SW480 (cell line): ENCODE measurements around the gene ANKRD37.
A peak's percentile ranks its signal among the peaks of the same experiment; 100 is the strongest.

Experiments used
- DNase-seq: peaks from one replicate; pipeline ENCODE4 v3.0.0-alpha.2; 2016; ENCODE audit warnings: low spot score

The ANKRD37 gene

DNA sequence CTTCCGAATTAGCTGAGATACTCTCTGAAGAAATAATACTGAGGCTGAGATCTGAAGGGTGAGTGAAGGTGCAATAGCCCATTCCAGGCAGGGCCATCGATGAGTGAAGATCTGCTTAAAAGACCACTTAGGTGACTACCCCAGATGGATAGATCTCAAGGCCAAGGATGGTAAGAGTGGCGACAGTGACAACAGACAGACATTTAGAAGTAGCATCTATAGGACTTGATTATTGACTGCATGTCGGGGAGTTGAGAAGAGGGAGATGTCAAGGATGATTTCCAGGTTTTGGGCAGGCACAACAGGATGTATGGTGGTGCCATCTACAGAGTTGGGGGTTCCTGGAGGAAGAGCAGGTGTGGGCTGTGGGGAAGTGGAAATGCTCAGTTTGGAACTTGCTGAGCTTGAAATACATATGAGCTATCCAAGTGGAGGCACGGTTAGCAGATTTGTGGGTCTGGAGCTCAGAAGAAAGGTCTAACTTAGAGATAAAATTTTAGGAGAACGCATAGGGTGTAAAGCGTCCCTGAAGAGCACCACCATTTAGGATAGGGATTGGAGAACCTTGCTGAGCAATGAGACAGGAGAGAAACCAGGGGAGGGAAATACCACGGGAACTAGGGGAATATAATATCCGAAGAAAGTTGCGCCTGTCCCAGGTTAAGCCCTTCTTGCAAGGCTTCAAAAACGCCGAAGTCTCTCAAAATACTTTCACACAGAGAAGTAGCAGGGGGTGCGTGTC is 28.4 kb downstream of the ANKRD37 start:
- DNase-seq, result peak; percentile 2

DNA sequence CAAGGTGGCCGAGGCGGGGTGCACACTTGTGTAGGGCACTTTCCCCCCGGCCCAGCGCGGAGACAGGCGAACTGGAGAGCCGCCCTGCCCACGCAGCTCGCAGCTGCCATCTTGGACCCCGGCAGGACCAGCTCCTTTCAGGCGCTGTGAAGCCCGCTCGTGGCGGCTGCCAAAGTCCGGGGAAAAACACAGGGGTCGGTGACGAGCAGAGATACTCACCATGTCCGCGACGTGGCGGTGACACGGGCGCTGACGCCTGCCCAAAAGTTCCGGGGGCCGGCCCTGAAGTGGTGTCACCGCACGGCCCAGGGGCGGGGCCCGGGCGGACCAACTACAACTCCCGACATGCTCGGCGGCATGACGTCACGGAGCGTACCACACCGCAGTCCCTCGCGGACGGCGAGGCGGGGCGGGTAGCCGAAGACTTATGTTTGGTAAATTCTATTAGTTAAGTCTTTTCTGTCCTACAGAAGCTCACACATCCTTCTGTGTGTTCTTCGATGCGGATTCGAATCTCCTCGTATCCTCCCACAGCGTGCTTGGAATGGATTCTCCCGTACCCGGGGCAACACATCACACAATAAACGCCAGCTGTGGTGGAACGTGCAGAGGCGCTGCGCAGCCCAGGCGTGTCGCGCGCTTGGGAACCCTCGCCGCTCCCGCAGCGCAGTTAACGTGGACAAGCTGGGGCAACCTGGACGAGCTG is 29.2 kb downstream of the ANKRD37 start, which contains the start of gene UFSP2:
TSS of gene UFSP2 (minus strand) at position 318 of the 706 bp plus-strand sequence. CDS start at position 222, 96 bp downstream.
- DNase-seq, result peak; percentile 79

- DNase-seq, result no peak
Observed at GRCh38 chr4:185426960-185427688, 30.5 kb downstream of the ANKRD37 start.

DNA sequence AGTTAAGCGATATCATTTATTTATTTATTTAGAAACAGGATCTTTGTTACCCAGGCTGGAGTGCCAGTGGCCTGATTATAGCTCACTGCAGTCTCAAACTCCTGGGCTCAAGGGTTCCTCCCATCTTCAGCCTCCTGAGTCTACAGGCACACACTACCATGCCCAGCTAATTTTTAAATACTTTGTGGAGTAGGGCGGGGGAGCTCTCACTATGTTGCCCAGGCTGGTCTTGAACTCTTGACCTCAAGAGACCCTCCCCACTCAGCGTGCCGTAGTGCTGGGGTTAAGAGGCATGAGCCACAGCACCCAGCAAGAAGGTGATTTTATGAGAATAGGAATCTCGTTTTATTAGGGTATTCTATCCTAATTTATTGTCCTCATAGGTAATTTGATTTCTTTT is 33.0 kb downstream of the ANKRD37 start:
- no peak for DNase-seq

- no peak for DNase-seq
Observed at GRCh38 chr4:185435466-185435865, 38.8 kb downstream of the ANKRD37 start.

- DNase-seq, result no peak
Observed at GRCh38 chr4:185437809-185438208, 41.2 kb downstream of the ANKRD37 start.

GRCh38 chr4:185441479-185441878 is 44.8 kb downstream of the ANKRD37 start:
- DNase-seq, result no peak

DNA sequence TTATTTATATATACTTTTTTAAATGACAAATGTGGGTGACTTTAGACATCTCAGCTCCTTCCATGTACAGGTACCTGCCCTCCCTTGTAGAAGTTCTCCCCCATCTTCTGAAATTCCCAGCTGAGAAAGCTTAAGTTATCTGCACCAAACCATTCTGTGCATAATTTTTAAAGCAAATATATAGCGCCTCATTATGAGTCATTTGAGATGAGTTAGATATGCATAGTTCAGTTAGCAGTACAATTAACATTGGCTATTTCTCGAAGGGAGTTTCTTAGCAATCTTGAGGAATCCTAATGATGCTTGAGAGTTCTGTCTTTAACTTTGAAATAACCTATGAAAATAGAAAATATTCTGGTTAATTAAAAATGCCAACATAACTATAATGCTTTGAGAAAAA is 48.6 kb downstream of the ANKRD37 start:
- no peak for DNase-seq
